ENCODE results near the gene NRG3. TPM values are rescaled to one million over a fixed set of nuclear protein-coding genes. Genes with fewer than 3 reads are reported as not detected.
"Not testable (repeated sequence)": the region's sequence is repeated elsewhere in the genome, so short reads cannot be mapped to it uniquely, and the experiment has no call there.

Gene NRG3
- total RNA-seq, 1 donor from 2014 or later: not detected

- DNase-seq (ENCODE audit: low read depth): no peak
Observed at GRCh38 chr10:81957976-81958375, 83.0 kb downstream of the NRG3 start.

GRCh38 chr10:81959016-81959415 lies 84.0 kb downstream of the NRG3 start:
- no peak for DNase-seq (ENCODE audit: low read depth)

GRCh38 chr10:81961451-81962184 lies 86.6 kb downstream of the NRG3 start:
- DNase-seq (ENCODE audit: low read depth): no peak

- DNase-seq (ENCODE audit: low read depth): no peak
Observed at GRCh38 chr10:81963606-81964005, 88.6 kb downstream of the NRG3 start.

GRCh38 chr10:81967716-81968115 lies 92.7 kb downstream of the NRG3 start:
- DNase-seq (ENCODE audit: low read depth): no peak

GRCh38 chr10:81969136-81969535 lies 94.1 kb downstream of the NRG3 start:
- no peak for DNase-seq (ENCODE audit: low read depth)

GRCh38 chr10:81978238-81978637 lies 103.2 kb downstream of the NRG3 start:
- peak; percentile 13 for DNase-seq (ENCODE audit: low read depth)

GRCh38 chr10:81981724-81982123 lies 106.7 kb downstream of the NRG3 start:
- no peak for DNase-seq (ENCODE audit: low read depth)

- DNase-seq (ENCODE audit: low read depth): no peak
Observed at GRCh38 chr10:81984428-81984827, 109.4 kb downstream of the NRG3 start.

- no peak for DNase-seq (ENCODE audit: low read depth)
Observed at GRCh38 chr10:81995254-81995653, 120.3 kb downstream of the NRG3 start.

GRCh38 chr10:81996927-81997326 lies 121.9 kb downstream of the NRG3 start:
- DNase-seq (ENCODE audit: low read depth): no peak

- DNase-seq (ENCODE audit: low read depth): no peak
Observed at GRCh38 chr10:82020999-82021398, 146.0 kb downstream of the NRG3 start.

- no peak for DNase-seq (ENCODE audit: low read depth)
Observed at GRCh38 chr10:82027711-82028110, 152.7 kb downstream of the NRG3 start.

- no peak for DNase-seq (ENCODE audit: low read depth)
Observed at GRCh38 chr10:82037076-82037475, 162.1 kb downstream of the NRG3 start.

GRCh38 chr10:82038587-82038986 lies 163.6 kb downstream of the NRG3 start:
- DNase-seq (ENCODE audit: low read depth): no peak

- no peak for DNase-seq (ENCODE audit: low read depth)
Observed at GRCh38 chr10:82040336-82040735, 165.3 kb downstream of the NRG3 start.

- no peak for DNase-seq (ENCODE audit: low read depth)
Observed at GRCh38 chr10:82041018-82041417, 166.0 kb downstream of the NRG3 start.

- no peak for DNase-seq (ENCODE audit: low read depth)
Observed at GRCh38 chr10:82056391-82056790, 181.4 kb downstream of the NRG3 start.

GRCh38 chr10:82067192-82067591 lies 192.2 kb downstream of the NRG3 start:
- DNase-seq (ENCODE audit: low read depth): not testable (repeated sequence)

- no peak for DNase-seq (ENCODE audit: low read depth)
Observed at GRCh38 chr10:82068501-82068900, 193.5 kb downstream of the NRG3 start.

GRCh38 chr10:82071231-82071630 lies 196.2 kb downstream of the NRG3 start:
- no peak for DNase-seq (ENCODE audit: low read depth)

- DNase-seq (ENCODE audit: low read depth): no peak
Observed at GRCh38 chr10:82072124-82072523, 197.1 kb downstream of the NRG3 start.

GRCh38 chr10:82075605-82076004 lies 200.6 kb downstream of the NRG3 start:
- DNase-seq (ENCODE audit: low read depth): no peak

GRCh38 chr10:82084496-82084895 lies 209.5 kb downstream of the NRG3 start:
- no peak for DNase-seq (ENCODE audit: low read depth)
